ENCODE measurements around the gene PKMYT1.

The PKMYT1 gene

DNA sequence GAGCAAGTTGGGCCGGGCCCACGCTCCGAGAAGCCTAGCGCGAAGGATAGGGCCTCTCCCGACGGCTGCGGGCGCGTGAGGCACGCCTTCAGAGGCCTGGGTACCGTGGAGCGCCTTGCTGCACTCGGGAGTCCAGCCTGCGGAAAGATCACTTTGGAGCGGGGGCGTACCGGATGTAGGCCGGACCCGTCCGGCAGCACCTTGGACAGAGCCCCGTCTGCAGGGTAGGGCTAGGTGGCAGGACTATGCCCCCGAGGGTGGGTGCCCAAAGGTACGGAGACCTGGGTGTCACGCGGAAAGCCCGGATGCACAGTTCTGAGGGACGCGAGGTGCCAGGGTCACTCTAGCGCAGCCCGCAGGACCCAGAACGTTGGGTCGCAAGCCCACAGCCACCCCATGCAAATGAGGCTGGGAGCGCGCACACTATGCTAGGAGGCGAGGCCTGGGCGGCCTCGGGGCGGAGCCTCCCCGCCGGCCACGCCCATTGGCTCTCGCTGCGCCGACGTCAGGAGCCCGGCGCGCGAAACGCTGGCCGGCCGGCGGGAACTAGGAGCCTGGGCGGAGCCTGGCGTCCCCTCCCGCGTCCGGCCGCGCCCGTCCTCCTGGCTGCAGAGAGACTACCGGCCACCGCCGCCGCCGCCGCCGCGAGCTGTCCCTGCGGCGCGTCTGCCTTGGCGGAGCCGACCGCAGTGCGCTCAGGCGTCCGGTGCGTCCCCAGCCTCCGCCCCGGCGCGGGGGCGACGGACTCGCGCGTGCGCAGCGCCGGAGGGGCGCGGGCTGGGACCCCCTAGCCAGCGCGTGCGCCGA lies 11.3 kb downstream of the PKMYT1 start, which contains the start of gene PAQR4:
Gene PAQR4, plus strand, starts transcription at position 611 of the 807 bp plus-strand sequence. CDS start 327 bp downstream, outside the sequence.
- no peak for TF ChIP-seq CTCF (conservative IDR thresholded peaks at IDR 0.05; ENCODE audit: low read depth, low read length)
- peak; percentile 85 for DNase-seq (ENCODE audit: low read depth)
- H3K4me3 ChIP-seq (ENCODE audit: low read depth, low read length), result peak within 1 kb of the TSS; percentile 58

GRCh38 chr16:2968368-2968737 lies 11.9 kb downstream of the PKMYT1 start:
- DNase-seq (ENCODE audit: low read depth), result no peak
- TF ChIP-seq CTCF (conservative IDR thresholded peaks at IDR 0.05; ENCODE audit: low read depth, low read length), result no peak
- peak overlapping the region; percentile 58 for H3K4me3 ChIP-seq (ENCODE audit: low read depth, low read length)

DNA sequence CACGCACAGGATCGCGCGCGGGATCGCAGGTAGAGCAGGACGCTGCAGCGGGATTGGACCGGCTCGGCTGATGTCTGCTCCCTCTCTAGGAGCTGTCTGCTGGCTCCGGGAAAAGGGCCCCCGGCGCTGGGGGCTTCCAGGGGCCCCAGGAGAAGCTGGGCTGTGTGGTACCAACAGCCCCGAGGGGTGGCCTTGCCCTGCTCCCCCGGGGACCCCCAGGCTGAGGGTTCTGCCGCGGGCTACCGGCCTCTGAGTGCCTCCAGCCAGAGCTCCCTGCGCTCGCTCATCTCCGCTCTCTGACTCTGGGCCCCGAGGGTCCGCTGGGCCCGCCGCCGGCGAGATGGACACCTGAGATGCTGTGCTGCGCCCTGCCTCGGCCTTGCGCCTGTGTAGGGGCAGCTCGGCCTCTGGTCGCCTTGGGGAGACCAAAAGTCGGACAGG lies 12.5 kb downstream of the PKMYT1 start:
- no peak overlapping the region for H3K4me3 ChIP-seq (ENCODE audit: low read depth, low read length)
- no peak for DNase-seq (ENCODE audit: low read depth)
- no peak for TF ChIP-seq CTCF (conservative IDR thresholded peaks at IDR 0.05; ENCODE audit: low read depth, low read length)

- H3K4me3 ChIP-seq (ENCODE audit: low read depth, low read length), result no peak overlapping the region
- TF ChIP-seq CTCF (conservative IDR thresholded peaks at IDR 0.05; ENCODE audit: low read depth, low read length), result no peak
- DNase-seq (ENCODE audit: low read depth), result no peak
These were observed 13.0 kb downstream of the PKMYT1 start for GRCh38 chr16:2967211-2967631.

DNA sequence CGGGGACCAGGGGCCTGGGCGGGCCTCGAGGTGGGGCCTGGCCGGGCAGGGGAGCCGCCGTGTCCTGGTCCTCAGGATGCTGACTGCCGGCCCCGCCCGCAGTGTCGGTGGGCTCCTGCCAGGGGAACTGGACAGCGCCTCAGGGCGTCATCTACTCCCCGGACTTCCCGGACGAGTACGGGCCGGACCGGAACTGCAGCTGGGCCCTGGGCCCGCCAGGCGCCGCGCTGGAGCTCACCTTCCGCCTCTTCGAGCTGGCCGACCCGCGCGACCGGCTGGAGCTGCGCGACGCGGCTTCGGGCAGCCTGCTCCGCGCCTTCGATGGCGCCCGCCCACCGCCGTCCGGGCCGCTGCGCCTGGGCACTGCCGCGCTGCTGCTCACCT lies 13.4 kb downstream of the PKMYT1 start:
- no peak for TF ChIP-seq CTCF (conservative IDR thresholded peaks at IDR 0.05; ENCODE audit: low read depth, low read length)
- DNase-seq (ENCODE audit: low read depth), result peak; percentile 16
- H3K4me3 ChIP-seq (ENCODE audit: low read depth, low read length), result no peak overlapping the region

- DNase-seq (ENCODE audit: low read depth), result no peak
- no peak overlapping the region for H3K4me3 ChIP-seq (ENCODE audit: low read depth, low read length)
- no peak for TF ChIP-seq CTCF (conservative IDR thresholded peaks at IDR 0.05; ENCODE audit: low read depth, low read length)
These were observed 14.0 kb downstream of the PKMYT1 start for GRCh38 chr16:2966043-2966807.
